ENCODE measurements around the gene ANKRD22.

ANKRD22 gene

GRCh38 chr10:88851706-88852105 lies at the start of gene ANKRD22:
Gene ANKRD22, minus strand, starts transcription at chr10:88851844. Its CDS starts 237 bp downstream, at chr10:88851607.
- peak; percentile 85 for DNase-seq (ENCODE audit: low spot score)

- no peak for DNase-seq (ENCODE audit: low spot score)
Observed at GRCh38 chr10:88899886-88900285, 48.2 kb upstream of the ANKRD22 start.

- DNase-seq (ENCODE audit: low spot score), result no peak
Observed at GRCh38 chr10:88898727-88899126, 47.1 kb upstream of the ANKRD22 start.

GRCh38 chr10:88896994-88897853 lies 45.6 kb upstream of the ANKRD22 start:
- DNase-seq (ENCODE audit: low spot score), result peak; percentile 77

GRCh38 chr10:88896372-88896993 lies 44.8 kb upstream of the ANKRD22 start:
- peak; percentile 71 for DNase-seq (ENCODE audit: low spot score)

- no peak for DNase-seq (ENCODE audit: low spot score)
Observed at GRCh38 chr10:88895250-88895649, 43.6 kb upstream of the ANKRD22 start.

- no peak for DNase-seq (ENCODE audit: low spot score)
Observed at GRCh38 chr10:88893611-88894010, 42.0 kb upstream of the ANKRD22 start.

- no peak for DNase-seq (ENCODE audit: low spot score)
Observed at GRCh38 chr10:88892222-88892967, 40.8 kb upstream of the ANKRD22 start.

GRCh38 chr10:88890681-88891381 lies 39.2 kb upstream of the ANKRD22 start:
- DNase-seq (ENCODE audit: low spot score), result no peak

GRCh38 chr10:88889559-88890337 lies 38.1 kb upstream of the ANKRD22 start:
- no peak for DNase-seq (ENCODE audit: low spot score)

GRCh38 chr10:88888810-88889445 lies 37.3 kb upstream of the ANKRD22 start:
- DNase-seq (ENCODE audit: low spot score), result no peak

- DNase-seq (ENCODE audit: low spot score), result no peak
Observed at GRCh38 chr10:88886557-88886956, 34.9 kb upstream of the ANKRD22 start.

GRCh38 chr10:88883448-88883809 lies 31.8 kb upstream of the ANKRD22 start:
- no peak for DNase-seq (ENCODE audit: low spot score)

GRCh38 chr10:88882646-88883447 lies 31.2 kb upstream of the ANKRD22 start:
- DNase-seq (ENCODE audit: low spot score), result peak; percentile 77

GRCh38 chr10:88881922-88882645 lies 30.4 kb upstream of the ANKRD22 start:
- DNase-seq (ENCODE audit: low spot score), result no peak

- DNase-seq (ENCODE audit: low spot score), result no peak
Observed at GRCh38 chr10:88881320-88881719, 29.7 kb upstream of the ANKRD22 start.

- DNase-seq (ENCODE audit: low spot score), result peak; percentile 81
Observed at GRCh38 chr10:88880282-88881076, 28.8 kb upstream of the ANKRD22 start.

- DNase-seq (ENCODE audit: low spot score), result no peak
Observed at GRCh38 chr10:88879534-88880281, 28.1 kb upstream of the ANKRD22 start, which contains the start of gene STAMBPL1. Gene STAMBPL1, plus strand, starts transcription at chr10:88880245. Its CDS starts 21,464 bp downstream, at chr10:88901709.

Measured in LoVo (cell line).